IMR-90 (cell line): Measurements from ENCODE around the gene CDH2. TPM values are rescaled to one million over a fixed set of nuclear protein-coding genes. Genes with fewer than 3 reads are reported as not detected.

Source experiments
- ATAC-seq: fragments of 200-7000 bp; cut with Tn5 transposase; 2 replicates; pipeline ENCODE4 v1.9.1; 2020; ENCODE audit warnings: low read depth, mild to moderate bottlenecking, moderate library complexity
- BruUV-seq: library from RNA; stranded (reverse); fragments of 400-500 nt; replicated peaks from 2 replicates; lab custom pipeline; 2021; lab: Mats Ljungman, UMichigan
- CTCF ChIA-PET: fragments of 300-600 bp; formaldehyde crosslinking; extraction: SDS; loops from one replicate; lab custom pipeline; 2021; ENCODE audit warnings: antibody characterized with exemption; lab: Yijun Ruan, JAX
- POLR2A ChIA-PET: fragments of 300-600 bp; sonication (Branson Sonifier 250); formaldehyde crosslinking; loops from one replicate; lab custom pipeline; 2022; ENCODE audit warnings: antibody characterized with exemption; ENCODE audit not compliant: unreplicated experiment; lab: Charles Lee
- DNase-seq: peaks from one replicate; pipeline ENCODE4 v3.0.0; 2013
- H2AFZ ChIP-seq: replicated peaks from 2 replicates; pipeline ENCODE3; 2013; ENCODE audit warnings: low read length, mild to moderate bottlenecking; ENCODE audit not compliant: poor library complexity
- H2AK5ac ChIP-seq: 2 replicates; pipeline ENCODE4 v1.6.1; 2013; ENCODE audit warnings: low read depth, low read length, inconsistent platforms
- H2AK9ac ChIP-seq: replicated peaks from 2 replicates; pipeline ENCODE3; 2013; ENCODE audit warnings: mild to moderate bottlenecking, low read depth, low read length, moderate library complexity; ENCODE audit not compliant: poor library complexity
- H2BK120ac ChIP-seq: 2 replicates; pipeline ENCODE4 v1.6.1; 2013; ENCODE audit warnings: low read depth, low read length, inconsistent platforms
- H2BK15ac ChIP-seq: 3 replicates; pipeline ENCODE4 v1.6.1; 2013; ENCODE audit warnings: low read depth, low read length, inconsistent platforms
- H2BK20ac ChIP-seq: 2 replicates; pipeline ENCODE4 v1.6.1; 2013; ENCODE audit warnings: low read depth, mild to moderate bottlenecking, inconsistent platforms, low read length, moderate library complexity
- H2BK5ac ChIP-seq: 2 replicates; pipeline ENCODE4 v1.6.1; 2013; ENCODE audit warnings: mild to moderate bottlenecking, low read depth, low read length, inconsistent platforms; ENCODE audit not compliant: poor library complexity, severe bottlenecking
- H3K14ac ChIP-seq: replicated peaks from 2 replicates; pipeline ENCODE4 v1.6.1; 2013; ENCODE audit warnings: low read depth, low read length, inconsistent platforms
- H3K18ac ChIP-seq: 2 replicates; pipeline ENCODE4 v1.6.1; 2013; ENCODE audit warnings: low read depth, low read length, control low read depth
- H3K23ac ChIP-seq: 2 replicates; pipeline ENCODE4 v1.6.1; 2013; ENCODE audit warnings: low read depth, low read length, inconsistent platforms
- H3K27ac ChIP-seq: 2 replicates; pipeline ENCODE4 v1.5.1; 2013; ENCODE audit warnings: mild to moderate bottlenecking, control low read depth, low read length; ENCODE audit not compliant: insufficient read depth
- H3K27me3 ChIP-seq: 2 replicates; pipeline ENCODE4 v1.6.1; 2013; ENCODE audit warnings: low read length; ENCODE audit not compliant: control insufficient read depth, insufficient read depth
- H3K36me3 ChIP-seq: 2 replicates; pipeline ENCODE4 v1.6.1; 2013; ENCODE audit warnings: low read length, mixed read lengths; ENCODE audit not compliant: control insufficient read depth, insufficient read depth
- H3K4ac ChIP-seq: 2 replicates; pipeline ENCODE4 v1.6.1; 2013; ENCODE audit warnings: low read depth, low read length, inconsistent platforms
- H3K4me1 ChIP-seq: 2 replicates; pipeline ENCODE4 v1.6.1; 2013; ENCODE audit warnings: low read length, mixed read lengths; ENCODE audit not compliant: control insufficient read depth, insufficient read depth
- H3K4me2 ChIP-seq: 2 replicates; pipeline ENCODE4 v1.6.1; 2013; ENCODE audit warnings: low read depth, mild to moderate bottlenecking, control low read depth, low read length, moderate library complexity
- H3K4me3 ChIP-seq: 2 replicates; pipeline ENCODE4 v1.5.1; 2013; ENCODE audit warnings: low read depth, mild to moderate bottlenecking, control low read depth, low read length, moderate library complexity; ENCODE audit not compliant: insufficient read depth
- H3K56ac ChIP-seq: 2 replicates; pipeline ENCODE4 v1.6.1; 2013; ENCODE audit warnings: low read length, inconsistent platforms; ENCODE audit not compliant: insufficient read depth; ENCODE audit errors: extremely low read depth
- H3K79me1 ChIP-seq, 2 experiments: 2 replicates each; pipeline ENCODE4 v1.6.1; 2013; ENCODE audit warnings: low read length in 2 of 2, inconsistent platforms in 1 of 2, low read depth in 1 of 2
- H3K9ac ChIP-seq: 2 replicates; pipeline ENCODE4 v1.6.1; 2013; ENCODE audit warnings: low read depth, low read length, control low read depth
- H3K9me1 ChIP-seq: 2 replicates; pipeline ENCODE4 v1.6.1; 2013; ENCODE audit warnings: low read length, inconsistent platforms; ENCODE audit not compliant: insufficient read depth
- H3K9me3 ChIP-seq: 2 replicates; pipeline ENCODE4 v1.6.1; 2013; ENCODE audit warnings: low read length; ENCODE audit not compliant: control insufficient read depth, insufficient read depth
- H4K20me1 ChIP-seq: 2 replicates; pipeline ENCODE4 v1.6.1; 2013; ENCODE audit warnings: low read length, inconsistent platforms; ENCODE audit not compliant: insufficient read depth
- H4K5ac ChIP-seq: 2 replicates; pipeline ENCODE4 v1.6.1; 2013; ENCODE audit warnings: mild to moderate bottlenecking, low read depth, low read length, control low read depth
- H4K8ac ChIP-seq, 2 experiments: 2 replicates each; pipeline ENCODE4 v1.6.1; 2013; ENCODE audit warnings: low read depth in 2 of 2, low read length in 2 of 2, control low read depth in 1 of 2, inconsistent platforms in 1 of 2
- H4K91ac ChIP-seq: 2 replicates; pipeline ENCODE4 v1.6.1; 2013; ENCODE audit warnings: low read depth, low read length, inconsistent platforms; ENCODE audit not compliant: insufficient read depth
- CTCF ChIP-seq: conservative IDR thresholded peaks from 2 replicates; pipeline ENCODE4 v1.5.1; 2012; ENCODE audit warnings: mild to moderate bottlenecking, low read depth, low read length, improper control_type of control experiment
- NFE2L2 ChIP-seq: fragments of 150-350 bp; IDR thresholded peaks from 2 replicates; pipeline ENCODE4 v1.6.1; 2016; ENCODE audit warnings: low read depth, mild to moderate bottlenecking, low read length
- RAD21 ChIP-seq: IDR thresholded peaks from 2 replicates; pipeline ENCODE4 v1.6.1; 2012; ENCODE audit warnings: low read length, improper control_type of control experiment
- RCOR1 ChIP-seq: IDR thresholded peaks from 2 replicates; pipeline ENCODE4 v1.6.1; 2012; ENCODE audit warnings: mild to moderate bottlenecking, low read length, improper control_type of control experiment; ENCODE audit not compliant: insufficient replicate concordance
- SMC3 ChIP-seq: fragments of 150-350 bp; IDR thresholded peaks from 2 replicates; pipeline ENCODE4 v1.6.1; 2016; ENCODE audit warnings: low read depth, mild to moderate bottlenecking, antibody characterized with exemption, low read length, moderate library complexity
- WGBS, 2 experiments: methylation state at CpG; one replicate each; pipeline versions ENCODE4 v1.1.5 to v1.1.7; 2013; ENCODE audit warnings: missing lambda C conversion rate in 2 of 2; ENCODE audit not compliant: insufficient read length in 1 of 2; ENCODE audit errors: extremely low coverage in 2 of 2; 5-methylcytosine and 5-hydroxymethylcytosine counted together
- dilution Hi-C: fragments of 300-500 bp; cut with HindIII; formaldehyde crosslinking; loops from one replicate; pipeline ENCODE4 v1.14.3; 2018; ENCODE audit warnings: low sequenced_read_pairs; ENCODE audit not compliant: unreplicated experiment
- in situ Hi-C: fragments of 300-500 bp; cut with MboI; formaldehyde crosslinking; loops from 3 replicates; pipeline ENCODE4 v1.14.3; 2019; ENCODE audit warnings: low sequenced_read_pairs, inconsistent platforms, mixed read lengths
- intact Hi-C: fragments of 100-400 bp; cut with micrococcal nuclease; formaldehyde crosslinking; loops from 2 replicates; pipeline ENCODE4 v1.10.0; 2022
- polyA plus RNA-seq, 3 experiments: library from polyadenylated mRNA; depleted of rRNA; stranded (reverse); fragments of >200 nt; gene quantifications; 2 replicates each; pipeline ENCODE4 v1.2.3, GENCODE V29; 2012; ENCODE audit warnings: low replicate concordance in 1 of 3
- total RNA-seq: library from RNA; depleted of rRNA; stranded (reverse); fragments of >200 nt; gene quantifications from 2 replicates; pipeline ENCODE4 v1.2.3, GENCODE V29; 2012
- TF ChIP-seq, protein P1 (sequence below): fragments of 150-350 bp; IDR thresholded peaks from 2 replicates; pipeline ENCODE4 v1.6.1; 2016; ENCODE audit warnings: low read depth, mild to moderate bottlenecking, low read length, moderate library complexity, borderline replicate concordance

The CDH2 gene
- total and polyA plus RNA-seq, 2 of the 4 experiments (the other 2 are of a cell fraction) = 55.6 to 111 TPM

DNA sequence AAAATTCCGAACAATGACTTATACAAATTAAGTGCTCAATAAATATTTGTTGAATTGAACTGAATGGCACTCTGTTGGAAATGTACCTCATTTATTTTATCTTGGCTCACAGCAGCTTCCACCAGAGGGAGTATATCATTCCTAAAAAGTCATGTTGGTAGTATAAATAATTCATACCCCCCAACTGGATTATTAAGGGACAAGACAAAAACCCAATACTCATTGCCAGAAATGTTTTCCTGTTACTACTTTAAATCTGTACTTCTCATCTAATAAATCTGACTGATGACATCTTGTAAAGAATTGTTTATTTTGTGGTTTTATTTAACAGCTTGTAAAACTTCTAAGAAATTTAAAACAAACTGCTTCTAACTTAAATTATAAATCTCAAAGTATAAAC is 163.9 kb downstream of the CDH2 start:
- Histone ChIP-seq H3K36me3 (peaks cover 1% of the 10 kb centered on the region; the same call in 1 of the 2 replicates), H3K27ac (no peak overlapping the region), H3K23ac (no peak overlapping the region), H2AK5ac (no peak overlapping the region), H3K9ac (no peak overlapping the region), H3K4me2 (no peak overlapping the region), H3K27me3 (no peaks in the 10 kb centered on the region), H4K8ac (no peak overlapping the region), H4K91ac (no peak overlapping the region), H3K9me3 (no peaks in the 10 kb centered on the region), H3K9me1 (no peaks in the 10 kb centered on the region), H2BK15ac (no peak overlapping the region), H3K56ac (no peak overlapping the region), H3K79me1 (peaks cover 4 to 5% of the 10 kb centered on the region in 2 experiments; a peak in 3 of 4 replicates), H3K4me1 (peaks cover 4% of the 10 kb centered on the region; the same call in 1 of the 2 replicates), H4K5ac (no peak overlapping the region), H3K4me3 (no peak overlapping the region), H3K4ac (no peak overlapping the region), H4K20me1 (no peaks in the 10 kb centered on the region), H3K14ac (no peak overlapping the region), H2AK9ac (no peak overlapping the region), H2BK120ac (no peak overlapping the region), H2BK20ac (no peak overlapping the region), H2AFZ (no peak overlapping the region), H2BK5ac (no peak overlapping the region), H3K18ac (no peak overlapping the region)
- in situ Hi-C loops = loop anchor here (10.0 kb wide), 1 partner anchor 172 kb away; no protein-coding TSS in a partner anchor
- POLR2A ChIA-PET = no interaction called here
- ATAC-seq = no peak
- BruUV-seq = no TSS peak
- CTCF ChIA-PET = no interaction called here
- dilution Hi-C loops = no loop called here
- DNase-seq = peak; percentile 23
- whole genome bisulfite sequencing, 2 experiments = no CpG with 5 or more reads among the region's 1 CpG
- TF ChIP-seq, protein P1, sequence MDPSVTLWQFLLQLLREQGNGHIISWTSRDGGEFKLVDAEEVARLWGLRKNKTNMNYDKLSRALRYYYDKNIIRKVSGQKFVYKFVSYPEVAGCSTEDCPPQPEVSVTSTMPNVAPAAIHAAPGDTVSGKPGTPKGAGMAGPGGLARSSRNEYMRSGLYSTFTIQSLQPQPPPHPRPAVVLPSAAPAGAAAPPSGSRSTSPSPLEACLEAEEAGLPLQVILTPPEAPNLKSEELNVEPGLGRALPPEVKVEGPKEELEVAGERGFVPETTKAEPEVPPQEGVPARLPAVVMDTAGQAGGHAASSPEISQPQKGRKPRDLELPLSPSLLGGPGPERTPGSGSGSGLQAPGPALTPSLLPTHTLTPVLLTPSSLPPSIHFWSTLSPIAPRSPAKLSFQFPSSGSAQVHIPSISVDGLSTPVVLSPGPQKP = no peak
- TF ChIP-seq SMC3 (peak; percentile 66), RCOR1 (no peak), NFE2L2 (no peak), RAD21 (peak; percentile 60), CTCF (peak; percentile 57)
- intact Hi-C loops = loop anchor here (1.0 to 10.0 kb wide), 5 partner anchors 100 to 408 kb away; partner anchors contain the start of gene CDH2
